ENCODE data around the gene FOLR2.
"Not testable (repeated sequence)": the region's sequence is repeated elsewhere in the genome, so short reads cannot be mapped to it uniquely, and the experiment has no call there.

Gene FOLR2

DNA sequence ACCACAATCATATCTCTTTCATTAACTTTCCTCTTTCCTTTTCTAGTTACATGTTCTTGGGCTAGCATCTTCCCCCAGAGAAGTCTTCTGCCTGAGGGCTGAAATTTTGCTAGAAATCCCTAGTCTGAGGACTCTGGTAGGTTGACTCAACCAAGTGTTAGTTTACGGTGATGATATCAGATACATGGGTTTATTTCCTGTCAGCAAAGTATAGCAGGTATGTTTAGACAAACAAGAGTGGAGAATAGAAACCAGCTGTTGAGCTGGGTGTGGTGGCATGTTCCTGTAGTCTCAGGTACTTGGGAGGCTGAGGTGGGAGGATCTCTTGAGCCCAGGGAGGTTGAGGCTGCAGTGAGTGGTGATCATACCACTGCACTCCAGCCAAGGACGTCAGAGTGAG lies 13.4 kb upstream of the FOLR2 start:
- Histone ChIP-seq H3K9me3 (ENCODE audit: insufficient read depth, low read length) (no peaks in the 10 kb centered on the region), H3K9ac (ENCODE audit: low read length) (no peak overlapping the region)
- TF ChIP-seq, protein P1, sequence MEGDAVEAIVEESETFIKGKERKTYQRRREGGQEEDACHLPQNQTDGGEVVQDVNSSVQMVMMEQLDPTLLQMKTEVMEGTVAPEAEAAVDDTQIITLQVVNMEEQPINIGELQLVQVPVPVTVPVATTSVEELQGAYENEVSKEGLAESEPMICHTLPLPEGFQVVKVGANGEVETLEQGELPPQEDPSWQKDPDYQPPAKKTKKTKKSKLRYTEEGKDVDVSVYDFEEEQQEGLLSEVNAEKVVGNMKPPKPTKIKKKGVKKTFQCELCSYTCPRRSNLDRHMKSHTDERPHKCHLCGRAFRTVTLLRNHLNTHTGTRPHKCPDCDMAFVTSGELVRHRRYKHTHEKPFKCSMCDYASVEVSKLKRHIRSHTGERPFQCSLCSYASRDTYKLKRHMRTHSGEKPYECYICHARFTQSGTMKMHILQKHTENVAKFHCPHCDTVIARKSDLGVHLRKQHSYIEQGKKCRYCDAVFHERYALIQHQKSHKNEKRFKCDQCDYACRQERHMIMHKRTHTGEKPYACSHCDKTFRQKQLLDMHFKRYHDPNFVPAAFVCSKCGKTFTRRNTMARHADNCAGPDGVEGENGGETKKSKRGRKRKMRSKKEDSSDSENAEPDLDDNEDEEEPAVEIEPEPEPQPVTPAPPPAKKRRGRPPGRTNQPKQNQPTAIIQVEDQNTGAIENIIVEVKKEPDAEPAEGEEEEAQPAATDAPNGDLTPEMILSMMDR (IDR thresholded peaks at IDR 0.05; ENCODE audit: low read depth, low read length): no peak
- TF ChIP-seq EZH2phosphoT487 (IDR thresholded peaks at IDR 0.05; ENCODE audit: low read depth): no peak

DNA sequence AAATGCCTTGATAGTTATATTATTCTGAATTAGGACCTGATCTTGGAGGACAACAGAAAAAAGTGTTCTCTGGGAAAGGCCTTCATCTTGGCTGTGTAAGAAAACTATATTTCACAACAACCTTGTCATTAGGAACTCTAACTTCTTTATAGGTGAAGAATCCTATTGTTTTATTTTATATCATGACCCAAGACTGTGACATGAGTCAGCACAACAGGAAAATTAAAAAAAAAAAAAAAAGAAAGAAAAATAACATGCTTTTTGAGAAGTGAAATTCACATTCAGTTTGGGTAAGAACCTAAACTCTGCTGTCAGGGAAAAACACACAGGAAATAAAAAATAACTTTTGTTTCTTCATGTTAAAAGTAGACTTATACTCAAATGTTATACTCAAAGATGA lies 11.7 kb upstream of the FOLR2 start:
- H3K4me3 ChIP-seq (ENCODE audit: low read length): no peak overlapping the region
- H2AFZ ChIP-seq (ENCODE audit: low read depth, low read length): no peak overlapping the region
- H3K27ac ChIP-seq (ENCODE audit: low read length): no peak overlapping the region
- H3K9me3 ChIP-seq (ENCODE audit: insufficient read depth, low read length): peaks cover 14% of the 10 kb centered on the region; the same call in 1 of the 2 replicates
- peaks cover 3% of the 10 kb centered on the region for H3K36me3 ChIP-seq (replicated peaks; ENCODE audit: low read depth, low read length)
- H3K79me2 ChIP-seq (ENCODE audit: low read length): no peaks in the 10 kb centered on the region
- H3K27me3 ChIP-seq (ENCODE audit: low read depth, low read length): no peaks in the 10 kb centered on the region
- H3K9ac ChIP-seq (ENCODE audit: low read length): no peak overlapping the region
- H4K20me1 ChIP-seq (ENCODE audit: insufficient read depth, low read length): no peaks in the 10 kb centered on the region
- H3K4me1 ChIP-seq (ENCODE audit: low read length): peaks cover 7% of the 10 kb centered on the region
- TF ChIP-seq, protein P1 (IDR thresholded peaks at IDR 0.05; ENCODE audit: low read depth, low read length): no peak
- no peak overlapping the region for H3K4me2 ChIP-seq (ENCODE audit: low read length)

More for the DNA sequence above, 13.4 kb upstream of the FOLR2 start:
- H3K4me1 ChIP-seq (ENCODE audit: low read length): peaks cover 7% of the 10 kb centered on the region
- no peak overlapping the region for H3K4me2 ChIP-seq (ENCODE audit: low read length)
- H3K79me2 ChIP-seq (ENCODE audit: low read length): no peaks in the 10 kb centered on the region
- no peaks in the 10 kb centered on the region for H4K20me1 ChIP-seq (ENCODE audit: insufficient read depth, low read length)
- H3K27me3 ChIP-seq (ENCODE audit: low read depth, low read length): no peaks in the 10 kb centered on the region
- H3K4me3 ChIP-seq (ENCODE audit: low read length): no peak overlapping the region
- H3K36me3 ChIP-seq (replicated peaks; ENCODE audit: low read depth, low read length): no peaks in the 10 kb centered on the region
- no peak overlapping the region for H2AFZ ChIP-seq (ENCODE audit: low read depth, low read length)
- no peak overlapping the region for H3K27ac ChIP-seq (ENCODE audit: low read length)

DNA sequence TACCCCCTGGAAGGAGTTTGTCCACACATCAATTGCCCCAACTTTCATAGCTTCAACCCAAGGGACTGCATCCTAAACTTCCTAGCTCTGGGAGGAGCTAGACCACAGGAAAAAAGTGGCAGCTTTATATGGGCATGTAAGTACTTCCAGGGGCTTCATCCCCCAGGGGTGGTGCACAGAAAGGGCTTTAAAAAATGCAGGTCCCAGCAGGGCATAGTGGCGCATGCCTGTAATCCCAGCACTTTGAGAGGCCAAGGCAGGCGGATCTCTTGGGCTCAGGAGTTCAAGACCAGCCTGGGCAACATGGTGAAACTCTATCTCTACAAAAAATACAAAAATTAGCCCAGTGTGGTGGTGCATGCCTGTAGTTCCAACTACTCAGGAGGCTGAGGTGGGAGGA lies 9.8 kb upstream of the FOLR2 start:
- not testable (repeated sequence) for H3K27me3 ChIP-seq (ENCODE audit: low read depth, low read length); H3K4me2 ChIP-seq (ENCODE audit: low read length); H4K20me1 ChIP-seq (ENCODE audit: insufficient read depth, low read length); H3K79me2 ChIP-seq (ENCODE audit: low read length); H3K4me3 ChIP-seq (ENCODE audit: low read length); H3K27ac ChIP-seq (ENCODE audit: low read length); H3K9ac ChIP-seq (ENCODE audit: low read length); H3K4me1 ChIP-seq (ENCODE audit: low read length); H2AFZ ChIP-seq (ENCODE audit: low read depth, low read length); H3K36me3 ChIP-seq (replicated peaks; ENCODE audit: low read depth, low read length)
- H3K9me3 ChIP-seq (ENCODE audit: insufficient read depth, low read length): peaks cover 18% of the 10 kb centered on the region; the same call in 1 of the 2 replicates

DNA sequence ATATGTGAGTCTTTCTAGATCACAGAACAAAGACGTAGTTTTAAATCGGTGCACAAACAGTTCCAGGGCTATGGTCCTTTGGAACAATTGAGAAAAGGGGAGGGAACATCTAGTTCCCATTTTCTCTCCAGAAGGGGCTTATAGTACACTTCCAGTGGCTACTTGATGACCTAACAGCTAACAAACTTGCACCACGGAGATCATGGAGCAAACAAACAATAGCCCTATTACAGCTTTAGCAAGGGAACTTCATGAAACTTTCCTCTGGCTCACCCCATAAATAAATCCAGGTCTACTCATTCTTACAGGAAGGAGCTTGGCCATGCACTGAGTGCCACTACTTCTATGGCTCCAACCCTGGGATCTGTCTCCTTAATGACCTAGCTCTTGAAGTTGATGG lies 8.3 kb upstream of the FOLR2 start:
- H3K4me2 ChIP-seq (ENCODE audit: low read length): no peak overlapping the region
- H3K4me3 ChIP-seq (ENCODE audit: low read length): no peak overlapping the region
- H3K27ac ChIP-seq (ENCODE audit: low read length): no peak overlapping the region
- H3K4me1 ChIP-seq (ENCODE audit: low read length): peaks cover 7% of the 10 kb centered on the region
- no peaks in the 10 kb centered on the region for H4K20me1 ChIP-seq (ENCODE audit: insufficient read depth, low read length)
- H3K9ac ChIP-seq (ENCODE audit: low read length): no peak overlapping the region
- H3K27me3 ChIP-seq (ENCODE audit: low read depth, low read length): peaks cover 4% of the 10 kb centered on the region; the same call in 1 of the 2 replicates
- no peak overlapping the region for H2AFZ ChIP-seq (ENCODE audit: low read depth, low read length)
- no peaks in the 10 kb centered on the region for H3K79me2 ChIP-seq (ENCODE audit: low read length)
- H3K36me3 ChIP-seq (replicated peaks; ENCODE audit: low read depth, low read length): peaks cover 3% of the 10 kb centered on the region
- no peak for TF ChIP-seq EZH2phosphoT487 (IDR thresholded peaks at IDR 0.05; ENCODE audit: low read depth)
- TF ChIP-seq, protein P1 (IDR thresholded peaks at IDR 0.05; ENCODE audit: low read depth, low read length): no peak
- peaks cover 18% of the 10 kb centered on the region; the same call in 1 of the 2 replicates for H3K9me3 ChIP-seq (ENCODE audit: insufficient read depth, low read length)

DNA sequence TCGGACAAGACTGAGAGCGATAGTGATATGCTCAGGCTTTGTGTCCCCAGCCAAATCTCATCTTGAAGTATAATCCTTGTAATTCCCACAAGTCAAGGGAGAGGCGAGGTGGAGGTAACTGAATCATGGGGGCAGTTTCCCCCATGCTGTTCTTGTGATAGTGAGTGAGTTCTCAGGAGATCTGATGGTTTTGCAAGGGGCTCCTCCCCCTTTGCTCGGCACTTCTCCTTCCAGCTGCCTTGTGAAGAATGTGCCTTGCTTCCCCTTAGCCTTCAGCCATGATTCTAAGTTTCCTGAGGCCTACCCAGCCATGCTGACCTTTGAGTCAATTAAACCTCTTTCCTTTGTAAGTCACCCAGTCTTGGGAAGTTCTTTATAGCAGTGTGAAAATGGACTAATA lies 7.5 kb upstream of the FOLR2 start:
- TF ChIP-seq, protein P1 (IDR thresholded peaks at IDR 0.05; ENCODE audit: low read depth, low read length): no peak
- TF ChIP-seq EZH2phosphoT487 (IDR thresholded peaks at IDR 0.05; ENCODE audit: low read depth): no peak
- Histone ChIP-seq H3K27ac (ENCODE audit: low read length) (no peak overlapping the region), H3K9me3 (ENCODE audit: insufficient read depth, low read length) (peaks cover 18% of the 10 kb centered on the region; the same call in 1 of the 2 replicates), H3K4me2 (ENCODE audit: low read length) (no peak overlapping the region), H3K4me3 (ENCODE audit: low read length) (no peak overlapping the region), H2AFZ (ENCODE audit: low read depth, low read length) (no peak overlapping the region), H4K20me1 (ENCODE audit: insufficient read depth, low read length) (no peaks in the 10 kb centered on the region), H3K36me3 (replicated peaks; ENCODE audit: low read depth, low read length) (peaks cover 3% of the 10 kb centered on the region), H3K27me3 (ENCODE audit: low read depth, low read length) (peaks cover 5% of the 10 kb centered on the region; the same call in 1 of the 2 replicates), H3K4me1 (ENCODE audit: low read length) (peaks cover 7% of the 10 kb centered on the region), H3K9ac (ENCODE audit: low read length) (no peak overlapping the region), H3K79me2 (ENCODE audit: low read length) (no peaks in the 10 kb centered on the region)
